Measurements from ENCODE around the gene ARAP2.

ARAP2 gene

DNA sequence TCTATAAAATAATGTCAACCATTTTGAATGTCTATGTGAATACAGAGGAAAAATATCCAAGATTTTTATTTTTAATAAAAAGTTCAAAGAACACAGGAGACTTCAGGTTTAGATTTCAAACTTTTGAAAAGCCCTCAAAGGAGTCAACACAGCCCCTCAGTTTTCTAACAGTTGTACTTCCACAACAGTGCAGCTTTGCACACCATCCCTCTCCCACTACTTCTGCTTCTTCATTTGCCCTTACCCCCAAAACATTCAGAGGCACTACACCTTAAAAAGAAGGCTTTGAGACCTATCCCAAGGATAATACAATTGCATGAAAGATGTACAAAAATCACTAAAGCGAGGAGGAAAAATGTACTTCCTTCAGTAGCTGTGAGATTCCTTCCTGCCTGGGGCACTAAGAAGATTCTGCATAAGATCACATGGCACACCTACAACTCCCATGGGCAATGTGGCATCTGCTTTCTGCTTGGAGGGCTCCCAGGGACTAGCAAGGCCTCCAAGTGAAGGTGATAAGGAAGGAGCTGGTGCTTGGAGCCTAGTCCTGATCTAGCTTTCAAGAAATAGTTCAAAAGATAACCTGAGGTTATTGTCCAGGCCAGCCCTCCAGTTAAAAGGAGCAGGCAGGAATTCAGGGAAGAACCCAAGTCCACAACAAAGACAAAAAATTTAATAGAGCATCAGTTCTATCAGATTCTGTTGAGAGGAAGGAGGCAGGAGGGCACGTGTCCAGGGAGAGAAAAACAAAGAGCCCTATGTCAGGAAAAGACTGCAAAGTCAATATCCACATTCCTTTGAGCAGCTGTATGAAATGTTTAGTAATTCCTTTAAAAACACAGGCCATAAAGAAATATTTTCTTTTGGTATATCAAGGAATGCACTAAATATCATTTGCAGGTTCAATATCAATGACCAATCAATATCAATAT is 19.1 kb downstream of the ARAP2 start:
- DNase-seq (ENCODE audit: low read depth in 2 of 3, low spot score in 1 of 3), result no peak

DNA sequence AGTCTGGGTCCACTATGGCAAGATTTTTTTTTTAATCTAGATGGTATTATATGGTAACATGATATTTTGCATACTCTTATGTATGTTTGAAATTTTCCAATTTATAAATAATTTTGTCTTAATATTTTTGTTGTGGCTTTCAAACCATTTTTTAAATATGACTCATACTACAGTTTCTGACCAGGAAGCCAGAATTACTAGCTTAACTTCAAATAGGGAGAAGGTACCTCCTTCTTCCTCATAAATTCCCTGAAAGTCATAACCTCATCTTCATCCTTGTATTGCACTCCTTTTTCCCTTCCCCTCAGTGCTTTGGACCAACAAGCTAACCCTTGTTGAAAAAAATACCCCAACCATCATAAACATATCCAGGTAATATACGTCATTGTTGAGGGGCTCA is 21.6 kb downstream of the ARAP2 start:
- DNase-seq (ENCODE audit: low read depth in 2 of 3, low spot score in 1 of 3), result no peak

DNA sequence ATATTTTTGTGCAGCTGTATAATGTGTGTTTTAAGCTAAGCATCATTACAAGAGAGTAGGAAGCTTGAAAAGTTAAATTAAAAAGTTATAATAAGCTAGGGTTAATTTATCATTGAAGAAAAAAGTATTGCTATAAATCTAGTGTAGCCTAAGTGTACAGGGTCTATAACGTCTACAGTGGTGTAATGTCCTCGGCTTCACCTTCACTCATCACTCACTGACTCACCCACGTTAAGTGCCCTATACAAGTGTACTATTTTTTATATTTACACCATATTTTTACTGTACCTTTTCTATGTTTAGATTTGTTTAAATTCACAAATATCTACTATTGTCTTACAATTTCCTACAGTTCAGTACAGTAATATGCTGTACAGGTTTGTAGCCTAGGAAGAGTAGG is 23.5 kb downstream of the ARAP2 start:
- no peak for DNase-seq (ENCODE audit: low read depth in 2 of 3, low spot score in 1 of 3)

DNA sequence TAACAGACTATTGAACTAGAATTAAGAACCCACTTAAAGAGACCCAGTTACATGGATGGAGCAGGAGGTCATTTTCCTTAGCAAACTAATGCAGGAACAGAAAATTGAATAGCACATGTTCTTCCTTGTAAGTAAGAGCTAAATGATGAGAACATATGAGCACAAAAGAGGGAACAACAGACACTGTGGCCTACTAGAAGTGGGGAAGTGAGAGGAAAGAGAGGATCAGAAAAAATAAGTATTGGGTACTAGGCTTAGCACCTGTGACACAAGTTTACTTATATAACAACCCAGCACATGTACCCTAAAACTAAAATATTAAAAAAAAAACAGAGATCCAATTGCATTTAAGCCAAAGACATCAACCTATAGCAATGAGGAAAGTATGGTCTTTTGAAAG is 26.2 kb downstream of the ARAP2 start:
- DNase-seq (ENCODE audit: low read depth in 2 of 3, low spot score in 1 of 3), result no peak

DNA sequence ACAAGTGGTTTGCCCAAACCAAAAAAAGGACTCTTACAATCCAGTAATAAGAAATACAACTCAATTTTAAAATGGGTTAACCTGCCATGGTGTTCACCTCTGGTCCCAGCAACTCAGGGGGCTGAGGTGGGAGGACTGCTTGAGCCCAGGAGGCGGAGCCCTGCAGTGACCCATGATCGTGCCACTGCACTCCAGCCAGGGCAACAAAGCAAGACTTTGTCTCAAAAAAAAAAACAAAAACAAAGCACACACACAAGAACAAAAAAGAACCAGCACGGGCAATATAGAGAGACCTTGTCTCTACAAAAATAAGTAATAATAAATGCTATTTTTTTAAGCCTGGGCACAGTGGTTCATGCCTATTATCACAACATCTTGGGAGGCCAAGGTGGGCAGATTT is 28.7 kb downstream of the ARAP2 start:
- DNase-seq (ENCODE audit: low read depth in 2 of 3, low spot score in 1 of 3), result no peak

DNA sequence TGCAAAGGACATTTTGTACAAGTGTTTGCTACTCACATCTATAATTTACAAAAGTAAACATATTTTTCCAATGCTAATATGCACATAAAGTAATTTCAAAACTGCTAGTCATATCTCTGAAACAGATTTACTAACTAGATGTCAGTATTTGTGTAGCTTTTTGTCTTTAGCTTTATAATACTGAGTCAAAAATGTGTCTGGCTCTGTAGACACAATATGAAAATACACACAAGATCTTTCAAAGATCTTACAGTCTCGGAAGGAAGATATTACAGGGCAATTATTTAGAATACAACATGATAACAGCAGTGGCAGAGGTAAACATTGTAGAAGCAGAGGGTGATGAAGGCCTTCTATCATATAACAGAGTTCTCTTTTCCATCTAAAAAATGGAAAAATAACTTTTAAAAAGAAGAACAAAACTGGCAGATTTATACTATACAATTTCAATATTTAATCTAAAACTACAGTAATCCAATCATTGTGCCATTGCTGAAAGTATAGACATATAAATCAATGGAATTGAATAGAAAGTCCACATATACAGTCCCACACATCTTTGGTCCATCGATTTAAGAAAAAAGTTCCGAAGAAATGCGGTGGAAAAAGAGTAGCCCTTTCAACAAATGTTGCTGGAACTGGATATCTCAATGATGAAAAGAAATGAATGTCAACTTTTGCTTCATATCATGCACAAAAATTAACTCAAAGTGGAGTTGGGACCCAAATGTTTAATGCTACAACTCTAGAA is 29.4 kb downstream of the ARAP2 start:
- no peak for DNase-seq (ENCODE audit: low read depth in 2 of 3, low spot score in 1 of 3)

DNA sequence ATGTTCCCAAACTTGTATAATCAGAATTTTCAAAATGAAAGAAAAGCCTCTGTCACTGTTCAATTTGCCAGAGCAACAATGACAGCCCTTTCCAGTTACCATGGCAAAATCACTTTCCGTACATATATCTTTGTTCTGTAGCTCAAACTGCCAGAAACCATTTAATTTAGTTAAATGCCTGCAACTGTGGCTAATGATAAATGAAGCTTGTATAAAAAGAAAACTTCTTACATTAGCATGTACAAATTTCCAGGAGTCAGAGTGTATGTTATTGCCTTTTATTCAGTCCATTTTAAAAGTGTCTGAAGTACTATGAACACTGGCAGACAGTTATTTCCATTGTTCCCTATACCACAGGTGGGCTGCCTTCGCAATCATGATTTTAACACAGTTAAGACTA is 30.3 kb downstream of the ARAP2 start:
- DNase-seq (ENCODE audit: low read depth in 2 of 3, low spot score in 1 of 3), result no peak

DNA sequence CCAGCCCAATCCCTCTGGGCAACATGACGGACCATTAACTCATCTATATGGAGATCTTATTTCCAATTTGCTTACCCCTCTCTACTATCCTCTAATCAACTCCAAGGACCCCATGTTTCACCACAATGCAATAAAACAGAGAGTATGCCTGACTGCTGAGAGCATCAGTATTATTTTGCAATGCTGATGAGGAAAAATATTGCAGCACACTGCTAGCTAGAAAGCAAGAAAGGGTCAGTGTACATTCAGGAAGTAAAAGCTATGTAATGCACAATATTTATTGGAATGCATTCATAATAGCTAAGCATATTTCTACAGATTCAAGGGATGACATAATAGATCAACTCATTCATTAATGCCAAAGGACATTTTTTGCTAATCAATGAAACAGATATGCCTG is 33.2 kb downstream of the ARAP2 start:
- no peak for DNase-seq (ENCODE audit: low read depth in 2 of 3, low spot score in 1 of 3)

DNA sequence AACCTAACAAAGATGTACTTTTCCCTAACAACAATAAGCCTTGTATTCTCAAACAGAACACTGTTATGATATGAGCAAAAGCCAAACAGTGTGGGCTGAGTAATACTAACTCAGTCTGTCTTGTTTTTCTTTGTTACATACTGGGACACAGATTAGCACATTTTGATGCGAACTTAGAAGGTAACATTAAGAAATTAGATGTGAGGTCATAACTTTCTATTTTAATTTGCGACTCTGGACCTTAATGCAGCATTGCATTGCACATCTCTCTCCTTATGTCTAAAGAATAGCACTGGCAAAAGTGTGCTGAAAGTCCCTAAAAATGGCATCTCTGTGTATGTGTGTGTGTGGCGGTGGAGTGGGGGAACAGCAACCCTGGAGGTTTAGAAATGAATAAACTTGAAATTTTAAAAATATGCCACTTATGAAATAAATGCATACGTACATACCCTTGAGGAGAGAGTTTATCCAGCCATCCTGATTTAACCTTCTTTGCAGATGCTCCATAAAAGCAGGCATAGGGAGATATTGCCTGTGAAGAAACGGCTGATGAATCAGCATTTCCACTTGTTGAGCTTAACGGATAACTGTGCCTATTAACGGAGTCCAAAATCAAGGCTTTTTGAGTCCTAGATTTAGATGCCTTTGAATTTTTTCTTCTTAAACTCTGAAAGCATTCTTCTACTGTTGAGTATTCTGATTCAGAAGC is 34.2 kb downstream of the ARAP2 start:
- no peak for DNase-seq (ENCODE audit: low read depth in 2 of 3, low spot score in 1 of 3)

DNA sequence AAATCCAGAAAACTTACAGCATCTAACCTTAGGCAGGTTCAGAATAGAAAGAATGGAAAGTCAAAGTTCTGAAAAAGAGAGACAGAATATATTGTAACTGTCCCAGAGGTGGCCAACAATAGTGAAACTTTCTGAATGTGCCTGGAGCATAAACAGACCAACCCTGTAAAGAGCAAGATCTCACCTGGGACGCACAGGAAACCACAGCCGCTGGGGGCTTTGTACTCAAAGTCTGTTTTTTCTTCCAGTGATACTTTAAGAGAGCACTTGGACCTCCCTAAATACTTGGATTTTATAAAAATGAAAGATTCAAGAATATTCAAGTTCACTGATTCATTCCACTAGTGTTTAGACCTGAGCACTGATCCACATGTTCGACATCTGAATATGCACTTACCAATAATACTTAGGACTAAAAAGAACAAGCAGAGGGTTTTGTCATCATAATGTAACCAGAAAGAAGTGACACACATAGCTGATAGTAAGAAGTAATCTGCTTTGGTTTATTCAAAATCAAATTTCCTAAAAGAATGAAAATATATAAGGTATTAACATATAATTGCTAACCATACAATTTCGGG is 35.3 kb downstream of the ARAP2 start:
- DNase-seq (ENCODE audit: low read depth in 2 of 3, low spot score in 1 of 3), result no peak

DNA sequence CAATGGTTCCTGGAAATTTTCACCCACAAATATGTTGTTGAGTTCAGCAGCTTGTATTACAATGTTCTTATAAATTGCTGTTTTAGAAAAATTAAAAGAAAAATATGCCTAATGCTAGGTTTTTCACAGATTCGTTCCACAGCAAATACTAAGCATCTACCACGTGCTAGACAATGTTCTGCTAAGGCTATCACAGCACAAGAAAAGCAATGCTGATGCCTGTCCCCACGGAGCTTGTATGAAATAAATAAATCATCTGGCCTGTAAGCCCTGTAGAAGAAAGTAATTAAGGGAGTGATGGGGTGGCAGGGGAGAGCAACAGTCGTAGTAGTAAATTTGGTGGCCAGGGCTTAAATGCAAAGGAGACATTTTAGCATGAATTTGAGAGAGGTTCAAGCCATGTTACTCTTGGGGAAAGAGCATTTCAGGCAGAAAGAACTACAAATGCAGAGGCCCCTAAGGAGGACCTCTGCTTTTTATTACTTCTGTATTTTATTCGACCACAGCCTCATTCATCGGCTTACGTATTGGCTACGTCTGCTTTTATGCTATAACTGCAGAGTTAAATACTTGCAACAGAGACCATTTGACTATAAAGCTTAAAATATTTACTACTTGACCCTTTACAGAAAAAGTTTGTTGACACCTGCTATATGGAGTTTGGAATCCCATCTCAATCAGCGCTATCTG is 36.3 kb downstream of the ARAP2 start:
- DNase-seq (ENCODE audit: low read depth in 2 of 3, low spot score in 1 of 3), result no peak

DNA sequence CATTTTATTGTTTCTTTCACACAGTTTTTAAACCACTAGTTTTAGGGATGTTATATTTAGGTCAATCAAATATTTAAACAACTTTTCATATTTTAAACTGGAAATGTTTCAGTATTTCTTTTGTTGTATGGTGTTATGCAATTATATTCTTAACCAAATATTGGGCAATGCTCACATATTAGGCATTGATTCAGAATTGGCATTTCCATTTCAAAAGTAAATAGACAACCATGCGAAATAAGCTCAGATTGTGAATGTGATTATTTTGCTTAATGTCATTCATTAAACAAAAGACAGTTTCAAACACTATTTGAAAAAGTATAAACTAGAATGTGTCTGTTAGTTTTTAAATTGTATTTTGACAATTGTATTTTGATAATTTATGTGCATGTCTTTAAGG is 36.9 kb downstream of the ARAP2 start:
- no peak for DNase-seq (ENCODE audit: low read depth in 2 of 3, low spot score in 1 of 3)

DNA sequence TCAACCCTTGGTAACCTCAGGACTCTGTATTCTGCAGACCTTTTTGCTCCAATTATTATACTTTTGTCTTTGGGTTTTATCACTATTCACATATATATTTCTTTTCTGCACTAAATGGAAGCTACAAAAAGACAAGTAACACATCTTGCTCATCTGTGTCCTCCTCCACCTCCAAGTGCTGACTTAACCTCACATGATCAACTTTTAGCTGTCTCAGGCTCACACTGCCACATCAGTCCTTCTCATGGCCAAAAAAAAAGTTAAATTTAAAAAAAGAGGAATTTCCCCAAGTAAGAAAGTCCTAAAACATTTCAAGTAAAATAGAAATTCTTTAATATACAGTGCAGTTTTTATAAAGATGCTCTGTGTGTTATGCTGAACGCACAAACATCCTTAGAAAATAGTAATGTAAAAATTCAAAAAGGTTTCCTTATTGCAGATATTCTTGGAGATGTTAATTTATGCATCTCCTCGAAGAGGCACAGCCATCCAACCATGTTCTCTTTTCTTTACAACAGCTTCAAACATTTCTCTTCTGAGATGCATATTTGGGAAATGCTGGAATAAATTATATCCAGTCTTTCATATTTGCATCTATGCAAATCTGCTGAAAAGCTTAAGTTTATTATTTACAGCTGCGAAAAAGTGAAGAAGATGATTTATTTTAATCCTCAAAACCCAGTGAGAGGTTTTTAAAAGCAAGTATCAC is 37.6 kb downstream of the ARAP2 start:
- no peak for DNase-seq (ENCODE audit: low read depth in 2 of 3, low spot score in 1 of 3)

DNA sequence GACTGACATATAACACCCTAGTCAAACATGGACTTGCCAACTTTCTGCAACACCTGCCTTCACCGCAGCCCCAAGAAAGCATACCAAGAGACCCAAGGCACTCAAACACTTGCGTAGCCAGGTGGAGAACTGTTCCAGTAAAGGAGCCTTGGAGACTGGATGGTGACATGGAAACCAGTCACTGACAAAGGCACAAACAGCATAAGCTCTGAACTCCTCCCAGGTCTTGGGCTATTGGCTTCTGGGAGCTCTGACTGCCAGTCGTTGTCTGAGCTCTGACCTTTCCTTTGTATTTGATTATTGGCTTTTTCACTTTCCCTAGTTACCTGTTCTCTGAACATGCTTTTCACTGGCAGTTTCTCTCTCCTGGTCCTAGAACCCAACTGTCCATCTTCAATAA is 38.3 kb downstream of the ARAP2 start:
- no peak for DNase-seq (ENCODE audit: low read depth in 2 of 3, low spot score in 1 of 3)

DNA sequence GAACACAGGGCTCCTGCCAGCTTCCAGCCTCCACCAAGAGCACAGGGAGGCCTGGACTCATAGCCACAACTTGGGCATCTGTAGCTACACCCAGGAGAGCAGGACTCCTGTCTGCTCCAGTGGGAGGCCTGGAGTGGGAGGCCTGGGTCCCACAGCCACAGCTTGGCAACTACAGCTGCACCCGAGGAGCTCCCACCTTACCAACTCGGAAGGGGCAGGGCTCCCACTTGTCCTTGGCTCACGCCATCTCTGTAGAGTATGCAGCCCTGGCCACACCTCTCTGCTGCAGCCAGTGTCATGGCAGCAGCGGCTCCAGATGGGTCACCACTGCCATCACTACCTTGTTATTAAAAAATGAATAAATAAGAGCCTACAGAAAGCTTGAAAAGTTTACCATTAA is 45.5 kb downstream of the ARAP2 start:
- DNase-seq (ENCODE audit: low read depth in 2 of 3, low spot score in 1 of 3), result no peak

DNA sequence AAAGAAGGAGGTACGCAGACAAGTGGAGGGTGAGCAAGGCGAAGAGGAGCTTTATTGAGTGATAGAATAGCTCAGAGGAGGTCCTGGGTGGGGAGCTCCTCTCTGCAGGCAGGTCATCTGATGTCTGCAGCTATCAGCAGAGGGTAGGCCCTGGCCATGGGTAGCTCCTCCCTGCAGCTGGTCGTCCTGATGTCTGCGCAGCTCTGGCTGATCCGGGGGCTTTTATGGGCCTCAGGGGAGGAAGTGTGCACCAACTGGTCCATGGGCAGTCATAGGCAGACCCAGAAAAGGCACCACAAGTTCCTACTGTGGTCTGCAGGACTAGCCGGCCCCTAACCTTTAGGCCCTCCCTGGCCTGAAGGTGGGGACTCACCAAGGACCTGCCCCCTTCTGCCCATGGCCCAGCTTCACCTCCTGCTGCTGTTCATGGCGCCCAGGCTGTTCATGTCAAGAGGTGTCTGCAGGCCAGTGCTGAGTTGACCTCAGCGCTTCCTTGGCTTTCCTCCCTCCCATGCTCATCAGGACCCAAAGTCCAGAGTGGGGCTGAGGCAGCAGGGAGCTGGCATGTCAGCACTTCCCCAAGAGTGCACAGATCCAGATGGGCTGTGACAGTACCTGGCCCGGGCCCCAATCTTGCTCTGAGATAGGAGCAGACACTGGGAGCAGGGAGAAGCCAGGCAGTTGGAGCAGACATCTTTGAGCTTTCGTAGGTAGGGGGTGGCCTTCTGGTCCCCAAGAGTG is 46.1 kb downstream of the ARAP2 start:
- no peak for DNase-seq (ENCODE audit: low read depth in 2 of 3, low spot score in 1 of 3)

DNA sequence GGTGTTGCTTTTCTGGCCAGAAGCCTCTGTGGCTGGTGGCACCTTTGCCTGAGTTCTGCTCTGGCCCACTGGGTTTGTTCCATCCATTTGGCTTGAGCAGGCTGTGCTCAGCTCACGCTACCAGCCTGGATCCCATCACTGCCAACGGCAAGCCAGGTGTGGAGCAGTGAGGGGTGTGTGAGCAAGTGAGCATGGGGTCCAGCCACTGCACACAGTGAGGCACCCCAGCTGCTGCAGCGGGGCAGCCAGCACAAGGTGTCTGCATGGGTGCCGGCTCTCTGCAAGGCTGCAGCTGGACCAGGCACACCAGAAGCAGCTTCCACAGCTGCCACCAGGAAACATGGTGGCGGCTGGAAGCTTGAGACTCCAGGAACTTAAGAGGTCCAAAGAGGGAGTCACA is 46.8 kb downstream of the ARAP2 start:
- no peak for DNase-seq (ENCODE audit: low read depth in 2 of 3, low spot score in 1 of 3)

DNA sequence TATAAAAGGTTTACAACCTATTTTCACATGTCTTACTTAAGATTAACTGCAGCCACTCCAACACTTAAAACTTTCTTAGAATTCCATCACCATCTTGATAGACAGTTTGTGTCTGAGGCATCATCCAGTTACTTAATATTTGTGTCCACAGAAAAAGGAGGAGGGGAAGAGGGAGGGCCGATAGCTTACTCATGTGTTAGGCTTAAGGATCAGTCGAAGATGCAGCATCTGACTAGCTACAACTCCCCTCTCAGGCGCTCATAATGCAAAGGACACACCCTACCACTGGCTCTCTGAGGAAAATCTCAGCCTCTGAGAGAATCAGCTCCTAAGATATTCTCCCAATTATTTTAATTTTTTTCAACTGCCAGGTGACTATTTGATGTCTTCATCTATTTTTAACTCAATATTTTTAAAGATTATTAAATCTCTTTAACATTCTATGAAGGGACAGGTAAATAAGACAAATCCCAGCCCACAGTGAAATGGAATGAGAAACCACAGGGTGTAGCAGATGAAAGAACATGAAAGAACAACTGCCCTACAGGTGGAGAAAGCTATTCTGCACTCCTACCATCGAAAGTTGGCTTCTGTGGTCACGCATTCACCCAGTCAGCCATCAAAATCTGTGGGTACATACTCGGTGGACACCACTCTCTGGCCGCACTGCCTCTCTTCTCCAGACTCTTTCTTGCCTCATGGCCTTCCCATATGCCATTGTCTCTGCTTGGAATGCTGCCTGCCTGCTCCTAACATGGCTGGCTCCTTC is 48.0 kb downstream of the ARAP2 start:
- no peak for DNase-seq (ENCODE audit: low read depth in 2 of 3, low spot score in 1 of 3)

DNA sequence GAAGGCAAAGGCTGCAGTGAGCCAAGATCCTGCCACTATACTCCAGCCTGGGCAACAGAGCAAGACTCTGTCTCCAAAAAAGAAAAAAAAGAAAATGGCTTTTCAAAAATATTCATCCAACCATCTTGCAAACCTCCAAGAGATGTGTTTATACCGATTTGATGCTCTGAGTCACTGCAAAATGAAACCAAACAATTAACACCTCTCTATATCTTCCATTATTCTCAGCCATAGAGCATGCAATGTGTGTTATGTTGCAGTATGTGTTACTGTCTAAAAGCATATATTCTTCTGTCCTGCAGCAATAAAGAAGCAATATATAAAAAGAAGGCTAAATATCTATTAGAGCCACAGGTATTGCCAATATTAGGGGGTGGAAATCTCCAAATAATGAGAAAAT is 51.4 kb downstream of the ARAP2 start:
- DNase-seq (ENCODE audit: low read depth in 2 of 3, low spot score in 1 of 3), result no peak
